A549 (cell line): ENCODE measurements around the gene PRKCD. TPM values are rescaled to one million over a fixed set of nuclear protein-coding genes. Genes with fewer than 3 reads are reported as not detected.

ENCODE experiments used
- CBX8 ChIP-seq: fragments of 200-600 bp; sonication (generic); IDR thresholded peaks from 2 replicates; pipeline ENCODE4 v1.6.1; 2016
- EHMT2 ChIP-seq: fragments of 200-600 bp; sonication (generic); IDR thresholded peaks from 2 replicates; pipeline ENCODE4 v1.6.1; 2016; ENCODE audit warnings: antibody characterized with exemption, low read depth, mild to moderate bottlenecking, moderate library complexity
- EP300 ChIP-seq, 2 experiments: fragments of >200 bp; sonication (Bioruptor Twin); formaldehyde crosslinking; IDR thresholded peaks; 2 replicates in 1 of 2; 3 replicates in 1 of 2; pipeline ENCODE4 v1.6.1; 2016 to 2017
- ESRRA ChIP-seq: fragments of 150-350 bp; IDR thresholded peaks from 2 replicates; pipeline ENCODE4 v1.6.1; 2014; ENCODE audit warnings: mild to moderate bottlenecking, low read length, borderline replicate concordance
- FOSB ChIP-seq: fragments of 250-450 bp; sonication (Bioruptor Pico); IDR thresholded peaks from 2 replicates; pipeline ENCODE4 v1.5.0; 2020; ENCODE audit warnings: mild to moderate bottlenecking, moderate library complexity
- HMGXB4 ChIP-seq: fragments of 250-450 bp; sonication (Bioruptor Pico); IDR thresholded peaks from 2 replicates; pipeline ENCODE4 v1.5.0; 2021; ENCODE audit warnings: mild to moderate bottlenecking, moderate library complexity, borderline replicate concordance
- HOXA7 ChIP-seq: fragments of 250-450 bp; sonication (Bioruptor Pico); IDR thresholded peaks from 2 replicates; pipeline ENCODE4 v1.5.0; 2020; ENCODE audit warnings: mild to moderate bottlenecking, moderate library complexity
- MYC ChIP-seq: IDR thresholded peaks from 2 replicates; pipeline ENCODE4 v1.6.1; 2012; ENCODE audit warnings: mild to moderate bottlenecking, inconsistent platforms, low read length, improper control_type of control experiment, borderline replicate concordance
- NFE2L2 ChIP-seq: fragments of 150-350 bp; conservative IDR thresholded peaks from 2 replicates; pipeline ENCODE4 v1.6.1; 2014; ENCODE audit warnings: low read length
- NR3C1 ChIP-seq: fragments of >200 bp; sonication (Bioruptor Twin); formaldehyde crosslinking; IDR thresholded peaks from 3 replicates; pipeline ENCODE4 v1.6.1; 2017
- POLR2A ChIP-seq: IDR thresholded peaks from 2 replicates; pipeline ENCODE4 v1.6.1; 2012; ENCODE audit warnings: mild to moderate bottlenecking, low read length
- RAD21 ChIP-seq, 2 experiments: fragments of >200 bp in 1 of 2; sonication (Bioruptor Twin) in 1 of 2; formaldehyde crosslinking in 1 of 2; IDR thresholded peaks in 1 of 2; conservative IDR thresholded peaks in 1 of 2; 2 replicates in 1 of 2; 3 replicates in 1 of 2; pipeline ENCODE4 v1.6.1; 2012 to 2018; ENCODE audit warnings: inconsistent platforms in 1 of 2
- RARB ChIP-seq: fragments of 250-450 bp; sonication (Bioruptor Pico); IDR thresholded peaks from 2 replicates; pipeline ENCODE4 v1.8.0; 2021; ENCODE audit warnings: mild to moderate bottlenecking, moderate library complexity
- RCOR1 ChIP-seq: fragments of 150-350 bp; IDR thresholded peaks from 2 replicates; pipeline ENCODE4 v1.6.1; 2014; ENCODE audit warnings: antibody characterized with exemption, low read length, low read depth
- SMC3 ChIP-seq: fragments of >200 bp; sonication (Bioruptor Twin); formaldehyde crosslinking; IDR thresholded peaks from 3 replicates; pipeline ENCODE4 v1.6.1; 2018; ENCODE audit warnings: inconsistent platforms
- SREBF2 ChIP-seq: fragments of 450-650 bp; IDR thresholded peaks from 2 replicates; pipeline ENCODE4 v1.6.1; 2014; ENCODE audit warnings: mild to moderate bottlenecking, moderate library complexity
- TFCP2L1 ChIP-seq: fragments of 250-450 bp; sonication (Bioruptor Pico); IDR thresholded peaks from 2 replicates; pipeline ENCODE4 v1.5.0; 2021; ENCODE audit warnings: mild to moderate bottlenecking
- TP53 ChIP-seq: fragments of 250-450 bp; sonication (Bioruptor Pico); IDR thresholded peaks from 2 replicates; pipeline ENCODE4 v1.5.0; 2021; ENCODE audit warnings: mild to moderate bottlenecking, moderate library complexity
- ZC3H11A ChIP-seq: fragments of 450-650 bp; IDR thresholded peaks from 2 replicates; pipeline ENCODE4 v1.6.1; 2014; ENCODE audit warnings: antibody characterized with exemption, mild to moderate bottlenecking
- ZFP36 ChIP-seq: fragments of 450-650 bp; IDR thresholded peaks from 2 replicates; pipeline ENCODE4 v1.6.1; 2014; ENCODE audit warnings: borderline replicate concordance; ENCODE audit not compliant: partially characterized antibody
- ZSCAN20 ChIP-seq: fragments of 250-450 bp; sonication (Bioruptor Pico); IDR thresholded peaks from 2 replicates; pipeline ENCODE4 v1.8.0; 2022; ENCODE audit warnings: mild to moderate bottlenecking, moderate library complexity
- polyA plus RNA-seq, 4 experiments: library from polyadenylated mRNA; depleted of rRNA in 3 of 4; stranded (reverse); fragments of >200 nt; fragmentation: RNase III in 1 of 4; extraction: RNeasy Plus Mini Kit Qiagen cat#74134 plus additional on column Dnase treatment in 1 of 4; gene quantifications; 2 replicates in 3 of 4; 3 replicates in 1 of 4; pipeline ENCODE4 v1.2.3, GENCODE V29; 2011 to 2017
- TF ChIP-seq, protein P1 (sequence below): fragments of 150-350 bp; IDR thresholded peaks from 2 replicates; pipeline ENCODE4 v1.6.1; 2014; ENCODE audit warnings: low read depth, mild to moderate bottlenecking, low read length
- TF ChIP-seq, protein P2 (sequence below): fragments of 200-600 bp; sonication (generic); IDR thresholded peaks from 2 replicates; pipeline ENCODE4 v1.6.1; 2016; ENCODE audit warnings: antibody characterized with exemption, mild to moderate bottlenecking, moderate library complexity

PRKCD gene
- polyA plus RNA-seq, 2 of the 4 experiments (the other 2 are of a cell fraction), result 10.1 to 18.3 TPM

DNA sequence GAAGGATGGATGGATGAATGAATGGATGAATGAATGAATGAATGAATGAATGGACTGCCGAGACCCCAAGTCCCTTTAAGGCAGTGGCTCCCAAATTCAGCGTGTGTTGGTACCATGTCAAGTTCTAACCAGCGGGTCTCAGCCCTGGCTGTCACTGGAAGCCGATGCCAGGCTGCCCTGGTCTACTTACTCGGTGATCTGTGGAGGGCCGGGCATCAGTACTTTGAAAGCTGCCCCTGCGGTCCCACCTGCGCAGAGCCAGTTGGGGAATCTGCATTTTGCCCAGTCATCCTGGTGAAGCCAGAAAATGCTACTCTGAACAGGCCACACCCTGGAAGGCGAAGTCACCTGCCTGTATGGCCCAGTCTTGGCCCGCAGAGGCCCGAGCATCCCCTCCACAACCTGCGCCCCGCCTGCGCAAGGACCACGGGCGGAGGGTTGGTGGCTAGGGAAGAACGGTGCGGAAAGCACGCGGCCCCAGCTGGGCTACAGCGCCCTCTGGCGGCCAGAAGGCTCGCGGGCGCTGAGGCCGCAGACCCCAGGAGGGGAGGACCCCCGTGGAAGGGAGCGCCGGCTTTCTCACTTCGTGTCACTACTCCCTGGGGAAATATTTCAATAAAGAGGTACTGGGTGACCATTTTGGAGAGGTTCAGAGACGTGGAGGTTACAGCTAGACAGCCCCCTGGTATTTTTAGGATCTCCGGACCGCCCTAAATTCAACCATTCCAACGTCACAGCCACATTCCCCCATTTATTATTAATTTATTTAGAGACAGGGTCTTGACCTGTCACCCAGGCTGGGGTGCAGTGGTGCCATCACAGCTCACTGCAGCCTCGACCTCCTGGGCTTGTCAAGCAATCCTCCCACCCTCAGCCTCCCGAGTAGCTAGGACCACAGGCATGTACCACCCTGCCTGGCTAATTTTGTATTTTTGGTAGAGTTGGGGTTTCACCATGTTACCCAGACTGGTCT is 34.9 kb downstream of the PRKCD start (continued):
- TF ChIP-seq HMGXB4 (CRISPR knock-in tag), result no peak
- TF ChIP-seq, protein P1, sequence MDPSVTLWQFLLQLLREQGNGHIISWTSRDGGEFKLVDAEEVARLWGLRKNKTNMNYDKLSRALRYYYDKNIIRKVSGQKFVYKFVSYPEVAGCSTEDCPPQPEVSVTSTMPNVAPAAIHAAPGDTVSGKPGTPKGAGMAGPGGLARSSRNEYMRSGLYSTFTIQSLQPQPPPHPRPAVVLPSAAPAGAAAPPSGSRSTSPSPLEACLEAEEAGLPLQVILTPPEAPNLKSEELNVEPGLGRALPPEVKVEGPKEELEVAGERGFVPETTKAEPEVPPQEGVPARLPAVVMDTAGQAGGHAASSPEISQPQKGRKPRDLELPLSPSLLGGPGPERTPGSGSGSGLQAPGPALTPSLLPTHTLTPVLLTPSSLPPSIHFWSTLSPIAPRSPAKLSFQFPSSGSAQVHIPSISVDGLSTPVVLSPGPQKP, result no peak
- TF ChIP-seq, protein P2, sequence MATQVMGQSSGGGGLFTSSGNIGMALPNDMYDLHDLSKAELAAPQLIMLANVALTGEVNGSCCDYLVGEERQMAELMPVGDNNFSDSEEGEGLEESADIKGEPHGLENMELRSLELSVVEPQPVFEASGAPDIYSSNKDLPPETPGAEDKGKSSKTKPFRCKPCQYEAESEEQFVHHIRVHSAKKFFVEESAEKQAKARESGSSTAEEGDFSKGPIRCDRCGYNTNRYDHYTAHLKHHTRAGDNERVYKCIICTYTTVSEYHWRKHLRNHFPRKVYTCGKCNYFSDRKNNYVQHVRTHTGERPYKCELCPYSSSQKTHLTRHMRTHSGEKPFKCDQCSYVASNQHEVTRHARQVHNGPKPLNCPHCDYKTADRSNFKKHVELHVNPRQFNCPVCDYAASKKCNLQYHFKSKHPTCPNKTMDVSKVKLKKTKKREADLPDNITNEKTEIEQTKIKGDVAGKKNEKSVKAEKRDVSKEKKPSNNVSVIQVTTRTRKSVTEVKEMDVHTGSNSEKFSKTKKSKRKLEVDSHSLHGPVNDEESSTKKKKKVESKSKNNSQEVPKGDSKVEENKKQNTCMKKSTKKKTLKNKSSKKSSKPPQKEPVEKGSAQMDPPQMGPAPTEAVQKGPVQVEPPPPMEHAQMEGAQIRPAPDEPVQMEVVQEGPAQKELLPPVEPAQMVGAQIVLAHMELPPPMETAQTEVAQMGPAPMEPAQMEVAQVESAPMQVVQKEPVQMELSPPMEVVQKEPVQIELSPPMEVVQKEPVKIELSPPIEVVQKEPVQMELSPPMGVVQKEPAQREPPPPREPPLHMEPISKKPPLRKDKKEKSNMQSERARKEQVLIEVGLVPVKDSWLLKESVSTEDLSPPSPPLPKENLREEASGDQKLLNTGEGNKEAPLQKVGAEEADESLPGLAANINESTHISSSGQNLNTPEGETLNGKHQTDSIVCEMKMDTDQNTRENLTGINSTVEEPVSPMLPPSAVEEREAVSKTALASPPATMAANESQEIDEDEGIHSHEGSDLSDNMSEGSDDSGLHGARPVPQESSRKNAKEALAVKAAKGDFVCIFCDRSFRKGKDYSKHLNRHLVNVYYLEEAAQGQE, result 0 out of 2 replicates have a peak, but pooled peaks have one; percentile 13
- no peak for TF ChIP-seq ZC3H11A
- no peak for TF ChIP-seq TP53 (CRISPR knock-in tag)
- no peak for TF ChIP-seq ZSCAN20 (CRISPR knock-in tag)
- TF ChIP-seq NFE2L2, result peak; percentile 34; the same call in 1 of the 2 replicates
- TF ChIP-seq MYC, result peak; percentile 57; the same call in 1 of the 2 replicates
- TF ChIP-seq SREBF2, result no peak
- TF ChIP-seq HOXA7 (CRISPR knock-in tag), result 0 out of 2 replicates have a peak, but pooled peaks have one; percentile 16
- TF ChIP-seq EP300 (IDR thresholded peaks at IDR 0.05), result no peak
- TF ChIP-seq ZFP36, result no peak
- TF ChIP-seq SMC3, result peak; percentile 89
- TF ChIP-seq ESRRA, result no peak
- no peak for TF ChIP-seq CBX8
- peak; percentile 94 for TF ChIP-seq TFCP2L1 (CRISPR knock-in tag)
- 0 out of 2 replicates have a peak, but pooled peaks have one; percentile 29 for TF ChIP-seq RARB (CRISPR knock-in tag)
- TF ChIP-seq FOSB, result no peak
- TF ChIP-seq EHMT2, result no peak
- no peak for TF ChIP-seq RCOR1
- TF ChIP-seq RAD21 (conservative IDR thresholded peaks at IDR 0.05 in 1 of 2, IDR thresholded peaks at IDR 0.05 in 1 of 2), result peak; percentile 79 to 81
- TF ChIP-seq NR3C1, result no peak
- TF ChIP-seq POLR2A, result no peak
